Nephron (organoid): Measurements from ENCODE around the gene GPR157.
"Not testable (repeated sequence)": the region's sequence is repeated elsewhere in the genome, so short reads cannot be mapped to it uniquely, and the experiment has no call there.

Source experiments
- H3K27ac Mint-ChIP-seq, 3 experiments: 2 replicates each; pipeline ENCODE4 v1.8.0; 2020; ENCODE audit warnings: mixed read lengths in 3 of 3, mild to moderate bottlenecking in 2 of 3, moderate library complexity in 1 of 3
- H3K27me3 Mint-ChIP-seq: 2 replicates; pipeline ENCODE4 v1.8.0; 2021; ENCODE audit warnings: low read depth, mild to moderate bottlenecking, moderate library complexity, mixed read lengths
- H3K36me3 Mint-ChIP-seq: 2 replicates; pipeline ENCODE4 v1.8.0; 2020; ENCODE audit warnings: low read depth, mixed read lengths
- H3K4me1 Mint-ChIP-seq: 2 replicates; pipeline ENCODE4 v1.8.0; 2020; ENCODE audit warnings: mixed read lengths
- H3K4me3 Mint-ChIP-seq, 3 experiments: 2 replicates each; pipeline ENCODE4 v1.8.0; 2020; ENCODE audit warnings: mild to moderate bottlenecking in 3 of 3, mixed read lengths in 3 of 3, moderate library complexity in 2 of 3
- H3K9me3 Mint-ChIP-seq: 2 replicates; pipeline ENCODE4 v1.8.0; 2020; ENCODE audit warnings: mixed read lengths
- TF ChIP-seq, protein P1 (sequence below), 3 experiments: fragments of 200-600 bp; sonication (generic); IDR thresholded peaks; one replicate each; pipeline ENCODE4 v1.5.0; 2021; ENCODE audit warnings: antibody characterized with exemption in 3 of 3; ENCODE audit not compliant: unreplicated experiment in 3 of 3

The GPR157 gene

GRCh38 chr1:9160079-9160717, 31.3 kb upstream of the GPR157 start:
- Mint-ChIP-seq H3K27ac (no peak overlapping the region), H3K4me3 (no peak overlapping the region), H3K4me1 (peaks cover 12% of the 10 kb centered on the region), H3K9me3 (no peaks in the 10 kb centered on the region), H3K36me3 (no peaks in the 10 kb centered on the region), H3K27me3 (peaks cover 18% of the 10 kb centered on the region)
- TF ChIP-seq, protein P1, sequence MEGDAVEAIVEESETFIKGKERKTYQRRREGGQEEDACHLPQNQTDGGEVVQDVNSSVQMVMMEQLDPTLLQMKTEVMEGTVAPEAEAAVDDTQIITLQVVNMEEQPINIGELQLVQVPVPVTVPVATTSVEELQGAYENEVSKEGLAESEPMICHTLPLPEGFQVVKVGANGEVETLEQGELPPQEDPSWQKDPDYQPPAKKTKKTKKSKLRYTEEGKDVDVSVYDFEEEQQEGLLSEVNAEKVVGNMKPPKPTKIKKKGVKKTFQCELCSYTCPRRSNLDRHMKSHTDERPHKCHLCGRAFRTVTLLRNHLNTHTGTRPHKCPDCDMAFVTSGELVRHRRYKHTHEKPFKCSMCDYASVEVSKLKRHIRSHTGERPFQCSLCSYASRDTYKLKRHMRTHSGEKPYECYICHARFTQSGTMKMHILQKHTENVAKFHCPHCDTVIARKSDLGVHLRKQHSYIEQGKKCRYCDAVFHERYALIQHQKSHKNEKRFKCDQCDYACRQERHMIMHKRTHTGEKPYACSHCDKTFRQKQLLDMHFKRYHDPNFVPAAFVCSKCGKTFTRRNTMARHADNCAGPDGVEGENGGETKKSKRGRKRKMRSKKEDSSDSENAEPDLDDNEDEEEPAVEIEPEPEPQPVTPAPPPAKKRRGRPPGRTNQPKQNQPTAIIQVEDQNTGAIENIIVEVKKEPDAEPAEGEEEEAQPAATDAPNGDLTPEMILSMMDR (IDR thresholded peaks at IDR 0.05; ENCODE audit: unreplicated experiment in 3 of 3): no peak

DNA sequence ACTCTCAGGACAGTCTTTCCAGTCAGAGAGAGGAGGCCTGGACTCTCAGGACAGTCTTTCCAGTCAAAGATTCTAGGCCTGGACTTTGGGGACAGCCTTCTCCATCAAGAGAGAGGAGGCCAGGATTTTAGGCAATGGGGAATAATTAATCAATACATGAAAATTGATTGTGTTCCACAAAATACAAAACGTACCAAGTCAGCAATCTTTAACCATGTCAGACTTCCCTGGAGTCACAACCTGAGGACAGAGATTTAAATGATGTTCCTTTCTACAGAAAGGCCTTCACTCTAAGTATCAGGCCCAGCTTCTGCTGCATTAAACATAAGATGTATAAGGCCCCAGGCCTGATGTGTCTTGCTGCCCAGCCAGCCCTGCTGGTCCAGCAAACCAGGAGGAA, 27.0 kb upstream of the GPR157 start:
- no peak overlapping the region for H3K27ac Mint-ChIP-seq
- H3K9me3 Mint-ChIP-seq: no peaks in the 10 kb centered on the region
- no peaks in the 10 kb centered on the region for H3K36me3 Mint-ChIP-seq
- H3K27me3 Mint-ChIP-seq: peaks cover 7% of the 10 kb centered on the region
- TF ChIP-seq, protein P1 (IDR thresholded peaks at IDR 0.05; ENCODE audit: unreplicated experiment in 3 of 3): no peak
- peaks cover 19% of the 10 kb centered on the region for H3K4me1 Mint-ChIP-seq
- no peak overlapping the region for H3K4me3 Mint-ChIP-seq

DNA sequence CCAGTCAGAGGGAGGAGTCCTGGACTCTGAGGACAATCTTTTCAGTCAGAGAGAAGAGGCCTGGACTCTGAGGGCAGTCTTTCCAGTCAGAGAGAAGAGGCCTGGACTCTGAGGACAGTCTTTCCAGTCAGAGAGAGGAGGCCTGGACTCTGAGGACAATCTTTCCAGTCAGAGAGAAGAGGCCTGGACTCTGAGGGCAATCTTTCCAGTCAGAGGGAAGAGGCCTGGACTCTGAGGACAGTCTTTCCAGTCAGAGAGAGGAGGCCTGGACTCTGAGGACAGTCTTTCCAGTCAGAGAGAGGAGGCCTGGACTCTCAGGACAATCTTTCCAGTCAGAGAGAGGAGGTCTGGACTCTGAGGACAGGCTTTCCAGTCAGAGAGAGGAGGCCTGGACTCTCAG, 26.5 kb upstream of the GPR157 start:
- H3K27me3 Mint-ChIP-seq, H3K36me3 Mint-ChIP-seq, H3K27ac Mint-ChIP-seq, H3K9me3 Mint-ChIP-seq, H3K4me3 Mint-ChIP-seq: not testable (repeated sequence)
- peaks cover 19% of the 10 kb centered on the region for H3K4me1 Mint-ChIP-seq

GRCh38 chr1:9153152-9153551, 24.2 kb upstream of the GPR157 start:
- H3K4me1 Mint-ChIP-seq: peaks cover 31% of the 10 kb centered on the region
- TF ChIP-seq, protein P1 (IDR thresholded peaks at IDR 0.05; ENCODE audit: unreplicated experiment in 3 of 3): no peak
- peak overlapping the region in 1 of 3 experiments; percentile 79 for H3K27ac Mint-ChIP-seq
- no peaks in the 10 kb centered on the region for H3K9me3 Mint-ChIP-seq
- H3K36me3 Mint-ChIP-seq: no peaks in the 10 kb centered on the region
- peaks cover 7% of the 10 kb centered on the region for H3K27me3 Mint-ChIP-seq
- H3K4me3 Mint-ChIP-seq: no peak overlapping the region

DNA sequence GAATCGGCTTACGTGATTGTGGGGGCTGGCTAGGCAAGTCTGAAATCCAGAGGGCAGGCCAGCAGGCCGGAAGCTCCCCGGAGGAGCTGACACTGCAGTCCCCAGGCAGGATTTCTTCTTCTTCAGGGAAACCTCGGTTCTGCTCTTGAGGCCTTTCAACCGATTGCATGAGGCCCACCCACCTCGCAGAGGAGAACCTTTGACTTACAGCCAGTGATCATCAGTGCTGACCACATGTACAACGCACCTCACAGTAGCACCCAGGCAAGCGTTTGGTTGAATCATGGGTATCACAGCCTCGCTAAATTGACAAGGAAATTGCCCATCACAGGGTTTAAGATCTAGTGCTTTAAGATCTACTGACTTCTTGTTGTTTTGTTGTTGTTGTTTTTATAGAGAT, 23.6 kb upstream of the GPR157 start:
- H3K36me3 Mint-ChIP-seq: no peaks in the 10 kb centered on the region
- H3K27ac Mint-ChIP-seq: peak overlapping the region in 2 of 3 experiments; percentile 23 to 79
- TF ChIP-seq, protein P1 (IDR thresholded peaks at IDR 0.05; ENCODE audit: unreplicated experiment in 3 of 3): no peak
- no peaks in the 10 kb centered on the region for H3K9me3 Mint-ChIP-seq
- peaks cover 31% of the 10 kb centered on the region for H3K4me1 Mint-ChIP-seq
- peaks cover 7% of the 10 kb centered on the region for H3K27me3 Mint-ChIP-seq
- H3K4me3 Mint-ChIP-seq: no peak overlapping the region

- H3K27ac Mint-ChIP-seq: peak overlapping the region in 2 of 3 experiments; percentile 77 to 79
- no peak overlapping the region for H3K4me3 Mint-ChIP-seq
- H3K36me3 Mint-ChIP-seq: no peaks in the 10 kb centered on the region
- H3K27me3 Mint-ChIP-seq: peaks cover 4% of the 10 kb centered on the region
- TF ChIP-seq, protein P1 (IDR thresholded peaks at IDR 0.05; ENCODE audit: unreplicated experiment in 3 of 3): no peak
- H3K9me3 Mint-ChIP-seq: no peaks in the 10 kb centered on the region
- peaks cover 31% of the 10 kb centered on the region for H3K4me1 Mint-ChIP-seq
These were observed 22.5 kb upstream of the GPR157 start for GRCh38 chr1:9151328-9151860.
